GM12891 (cell line): ENCODE results near the gene KPNA2.

Experiments used
- PAX5 ChIP-seq: IDR thresholded peaks from 2 replicates; pipeline ENCODE4 v1.6.1; 2011; ENCODE audit warnings: low read length, moderate library complexity, mild to moderate bottlenecking; ENCODE audit not compliant: insufficient read depth, severe bottlenecking
- POLR2A ChIP-seq: IDR thresholded peaks from 2 replicates; pipeline ENCODE4 v1.6.1; 2011; ENCODE audit warnings: low read depth, low read length, control low read depth
- POLR2AphosphoS5 ChIP-seq: IDR thresholded peaks from 2 replicates; pipeline ENCODE4 v1.6.1; 2011; ENCODE audit warnings: low read depth, low read length, control low read depth
- POU2F2 ChIP-seq: IDR thresholded peaks from 2 replicates; pipeline ENCODE4 v1.6.1; 2011; ENCODE audit warnings: low read depth, mild to moderate bottlenecking, control low read depth, low read length, moderate library complexity
- SPI1 ChIP-seq: IDR thresholded peaks from 2 replicates; pipeline ENCODE4 v1.6.1; 2011; ENCODE audit warnings: low read depth, low read length, control low read depth
- TAF1 ChIP-seq: IDR thresholded peaks from 2 replicates; pipeline ENCODE4 v1.6.1; 2011; ENCODE audit warnings: low read depth, low read length, control low read depth

GRCh38 chr17:68004201-68004600 is 31.3 kb upstream of the KPNA2 start:
- TF ChIP-seq POLR2A (no peak), POLR2AphosphoS5 (no peak), SPI1 (no peak), TAF1 (no peak), POU2F2 (no peak), PAX5 (no peak)
